Trophoblast cell (in vitro differentiated cells and primary cell): ENCODE measurements around the gene RARB.

Source experiments
- DNase-seq, 2 donors: peaks; one replicate each; pipeline ENCODE4 v3.0.0-alpha.2; 2016
- H2AFZ ChIP-seq: 2 replicates; pipeline ENCODE4 v1.6.1; 2013; ENCODE audit warnings: low read length, moderate library complexity, mild to moderate bottlenecking; ENCODE audit not compliant: insufficient read depth, poor library complexity
- H2AK5ac ChIP-seq: 2 replicates; pipeline ENCODE4 v1.6.1; 2013; ENCODE audit warnings: mild to moderate bottlenecking, low read length
- H2BK120ac ChIP-seq: 2 replicates; pipeline ENCODE4 v1.6.1; 2013; ENCODE audit warnings: low read length, mild to moderate bottlenecking, moderate library complexity; ENCODE audit not compliant: insufficient read depth, poor library complexity
- H2BK12ac ChIP-seq: 2 replicates; pipeline ENCODE4 v1.6.1; 2013; ENCODE audit warnings: mild to moderate bottlenecking, low read length, moderate library complexity
- H2BK5ac ChIP-seq: 2 replicates; pipeline ENCODE4 v1.6.1; 2013; ENCODE audit warnings: low read length, low read depth, moderate library complexity, mild to moderate bottlenecking; ENCODE audit not compliant: poor library complexity
- H3K14ac ChIP-seq: 2 replicates; pipeline ENCODE4 v1.6.1; 2013; ENCODE audit warnings: mild to moderate bottlenecking, low read length
- H3K18ac ChIP-seq: 2 replicates; pipeline ENCODE4 v1.6.1; 2013; ENCODE audit warnings: mild to moderate bottlenecking, low read length
- H3K23ac ChIP-seq: 2 replicates; pipeline ENCODE4 v1.6.1; 2013; ENCODE audit warnings: low read length
- H3K27ac ChIP-seq: 2 replicates; pipeline ENCODE4 v1.5.1; 2013; ENCODE audit warnings: low read depth, mild to moderate bottlenecking, inconsistent platforms, low read length, moderate library complexity
- H3K27me3 ChIP-seq: 2 replicates; pipeline ENCODE4 v1.6.1; 2013; ENCODE audit warnings: inconsistent platforms, mild to moderate bottlenecking, low read length, moderate library complexity; ENCODE audit not compliant: insufficient read depth
- H3K36me3 ChIP-seq, 2 experiments: 1 replicate in 1 of 2; 2 replicates in 1 of 2; pipeline ENCODE4 v1.6.1; 2013; ENCODE audit warnings: low read length in 2 of 2, mild to moderate bottlenecking in 2 of 2, moderate library complexity in 1 of 2; ENCODE audit not compliant: insufficient read depth in 2 of 2, control insufficient read depth in 1 of 2
- H3K4ac ChIP-seq: 2 replicates; pipeline ENCODE4 v1.6.1; 2013; ENCODE audit warnings: low read depth, mild to moderate bottlenecking, low read length, moderate library complexity
- H3K4me1 ChIP-seq, 2 experiments: 1 replicate in 1 of 2; 2 replicates in 1 of 2; pipeline ENCODE4 v1.6.1; 2013; ENCODE audit warnings: low read length in 2 of 2, mild to moderate bottlenecking in 2 of 2, moderate library complexity in 1 of 2; ENCODE audit not compliant: insufficient read depth in 2 of 2, control insufficient read depth in 1 of 2
- H3K4me2 ChIP-seq: 2 replicates; pipeline ENCODE4 v1.6.1; 2013; ENCODE audit warnings: inconsistent platforms, mild to moderate bottlenecking, low read length, moderate library complexity
- H3K4me3 ChIP-seq: 2 replicates; pipeline ENCODE4 v1.5.1; 2013; ENCODE audit warnings: mild to moderate bottlenecking, low read depth, low read length, inconsistent platforms
- H3K79me1 ChIP-seq: one replicate; pipeline ENCODE4 v1.6.1; 2013; ENCODE audit warnings: low read length
- H3K79me2 ChIP-seq: 2 replicates; pipeline ENCODE4 v1.6.1; 2013; ENCODE audit warnings: low read length, mild to moderate bottlenecking; ENCODE audit not compliant: control insufficient read depth, insufficient read depth, poor library complexity
- H3K9ac ChIP-seq: 2 replicates; pipeline ENCODE4 v1.6.1; 2013; ENCODE audit warnings: mild to moderate bottlenecking, low read length
- H3K9me3 ChIP-seq: 2 replicates; pipeline ENCODE4 v1.6.1; 2013; ENCODE audit warnings: low read depth, mild to moderate bottlenecking, control low read depth, inconsistent platforms, low read length; ENCODE audit not compliant: insufficient read depth
- H4K12ac ChIP-seq: 2 replicates; pipeline ENCODE4 v1.6.1; 2013; ENCODE audit warnings: low read depth, mild to moderate bottlenecking, low read length, moderate library complexity
- H4K8ac ChIP-seq: 2 replicates; pipeline ENCODE4 v1.6.1; 2013; ENCODE audit warnings: low read depth, mild to moderate bottlenecking, low read length, moderate library complexity
- H4K91ac ChIP-seq: one replicate; pipeline ENCODE4 v1.6.1; 2013; ENCODE audit warnings: low read depth, mild to moderate bottlenecking, low read length, moderate library complexity
- WGBS: extraction: QIAGEN DNeasy Blood & Tissue Kit; methylation state at CpG from one replicate; pipeline ENCODE4 v1.1.7; 2013; ENCODE audit warnings: missing lambda C conversion rate; ENCODE audit not compliant: insufficient read length, insufficient coverage; ENCODE audit errors: extremely low coverage; 5-methylcytosine and 5-hydroxymethylcytosine counted together

Gene RARB

DNA sequence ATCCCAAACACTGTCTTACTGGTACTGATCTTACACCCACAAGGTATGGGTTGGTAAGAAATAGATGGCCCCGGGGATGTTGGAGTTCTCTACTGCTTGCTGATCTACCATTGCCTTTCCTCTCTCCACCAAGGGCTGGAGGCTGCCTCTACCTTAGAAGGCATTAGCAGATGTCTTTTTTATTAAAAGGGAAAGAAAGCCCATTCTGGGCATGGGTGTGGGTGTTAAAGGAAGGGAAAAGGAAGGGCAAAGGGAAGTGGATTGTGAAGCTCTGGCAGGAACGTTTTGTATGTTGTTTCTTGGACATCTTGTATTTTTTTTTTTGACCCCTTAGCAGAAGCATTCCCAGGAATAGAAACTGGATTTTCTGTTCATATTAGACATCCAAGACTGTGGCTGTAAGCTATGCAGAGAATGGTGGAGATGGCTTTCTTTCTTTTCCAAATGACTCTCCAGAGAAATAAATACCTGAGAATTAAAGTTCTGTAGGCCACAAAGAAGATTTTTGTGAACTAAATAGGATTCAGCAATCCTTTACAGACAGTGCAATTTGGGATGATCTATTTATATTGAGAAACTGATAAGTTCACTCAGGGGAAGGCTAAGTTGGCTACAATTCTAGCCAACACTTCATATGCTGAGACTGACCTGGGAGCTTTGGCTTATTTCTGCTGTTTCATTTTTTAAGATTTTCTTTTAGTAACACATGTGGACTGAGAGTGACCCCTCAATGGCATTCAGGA lies 127.8 kb downstream of the RARB start:
- no peak overlapping the region for H3K14ac ChIP-seq
- no peaks in the 10 kb centered on the region for H3K27me3 ChIP-seq
- no peak overlapping the region for H2AFZ ChIP-seq
- no peak overlapping the region for H2BK5ac ChIP-seq
- no peaks in the 10 kb centered on the region for H3K9me3 ChIP-seq
- H4K8ac ChIP-seq, result no peak overlapping the region
- H3K23ac ChIP-seq, result no peak overlapping the region
- no peaks in the 10 kb centered on the region for H3K36me3 ChIP-seq
- H3K4ac ChIP-seq, result no peak overlapping the region
- H3K9ac ChIP-seq, result no peak overlapping the region
- H2BK12ac ChIP-seq, result no peak overlapping the region
- WGBS, result no CpG with 5 or more reads among the region's 2 CpGs
- DNase-seq, result no peak
- no peak overlapping the region for H2BK120ac ChIP-seq
- H2AK5ac ChIP-seq, result no peak overlapping the region
- H4K12ac ChIP-seq, result no peak overlapping the region
- H3K4me2 ChIP-seq, result no peak overlapping the region
- no peaks in the 10 kb centered on the region for H3K79me2 ChIP-seq
- no peak overlapping the region for H3K4me3 ChIP-seq
- H3K18ac ChIP-seq, result no peak overlapping the region
- no peak overlapping the region for H3K27ac ChIP-seq
- H3K79me1 ChIP-seq, result no peaks in the 10 kb centered on the region
- no peaks in the 10 kb centered on the region for H3K4me1 ChIP-seq
- no peak overlapping the region for H4K91ac ChIP-seq

GRCh38 chr3:25556447-25556846 lies 128.4 kb downstream of the RARB start:
- no CpG with 5 or more reads among the region's 1 CpG for WGBS
- Histone ChIP-seq H3K4me3 (no peak overlapping the region), H3K27ac (no peak overlapping the region)

DNA sequence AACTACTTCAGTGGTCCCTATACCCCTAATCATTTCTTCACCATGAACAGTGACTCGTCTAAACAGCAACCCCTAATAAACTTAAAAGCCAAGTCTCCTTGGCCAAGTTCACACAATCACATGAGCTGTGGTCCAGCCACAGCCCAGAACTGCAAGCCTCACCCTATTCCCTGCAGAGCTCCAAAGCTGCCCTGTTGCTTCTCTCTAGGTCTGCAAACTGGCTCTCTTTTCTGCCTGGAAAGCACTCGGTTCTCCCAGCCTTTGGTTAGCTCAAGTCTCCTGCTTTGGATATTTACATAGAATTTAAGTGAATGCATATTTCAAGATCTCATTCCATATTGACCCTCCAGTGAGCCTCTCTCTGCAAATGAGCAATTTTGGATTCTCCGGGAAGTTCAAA lies 129.6 kb downstream of the RARB start:
- Histone ChIP-seq H2BK5ac (no peak overlapping the region), H3K79me2 (no peaks in the 10 kb centered on the region), H4K8ac (no peak overlapping the region), H4K12ac (no peak overlapping the region), H3K4me1 (no peaks in the 10 kb centered on the region), H3K4ac (no peak overlapping the region), H2AK5ac (no peak overlapping the region), H4K91ac (no peak overlapping the region), H2BK12ac (no peak overlapping the region), H3K4me2 (no peak overlapping the region), H3K79me1 (no peaks in the 10 kb centered on the region), H3K23ac (no peak overlapping the region), H2AFZ (no peak overlapping the region), H3K4me3 (no peak overlapping the region), H3K9ac (no peak overlapping the region), H3K27ac (no peak overlapping the region), H3K9me3 (no peaks in the 10 kb centered on the region), H2BK120ac (no peak overlapping the region), H3K18ac (no peak overlapping the region), H3K27me3 (no peaks in the 10 kb centered on the region), H3K14ac (no peak overlapping the region), H3K36me3 (no peaks in the 10 kb centered on the region)
- WGBS, result no CpG with 5 or more reads among the region's 3 CpGs
- no peak for DNase-seq

More at GRCh38 chr3:25556447-25556846, 128.4 kb downstream of the RARB start:
- Histone ChIP-seq H3K79me1 (no peaks in the 10 kb centered on the region), H3K9me3 (no peaks in the 10 kb centered on the region), H2AFZ (no peak overlapping the region), H4K91ac (no peak overlapping the region), H2BK5ac (no peak overlapping the region), H2AK5ac (no peak overlapping the region), H3K18ac (no peak overlapping the region), H3K23ac (no peak overlapping the region), H3K79me2 (no peaks in the 10 kb centered on the region), H3K9ac (no peak overlapping the region), H3K27me3 (no peaks in the 10 kb centered on the region), H3K14ac (no peak overlapping the region), H2BK12ac (no peak overlapping the region), H3K4me1 (no peaks in the 10 kb centered on the region), H3K4ac (no peak overlapping the region), H4K12ac (no peak overlapping the region), H2BK120ac (no peak overlapping the region), H3K36me3 (no peaks in the 10 kb centered on the region), H3K4me2 (no peak overlapping the region), H4K8ac (no peak overlapping the region)
- DNase-seq, result no peak

DNA sequence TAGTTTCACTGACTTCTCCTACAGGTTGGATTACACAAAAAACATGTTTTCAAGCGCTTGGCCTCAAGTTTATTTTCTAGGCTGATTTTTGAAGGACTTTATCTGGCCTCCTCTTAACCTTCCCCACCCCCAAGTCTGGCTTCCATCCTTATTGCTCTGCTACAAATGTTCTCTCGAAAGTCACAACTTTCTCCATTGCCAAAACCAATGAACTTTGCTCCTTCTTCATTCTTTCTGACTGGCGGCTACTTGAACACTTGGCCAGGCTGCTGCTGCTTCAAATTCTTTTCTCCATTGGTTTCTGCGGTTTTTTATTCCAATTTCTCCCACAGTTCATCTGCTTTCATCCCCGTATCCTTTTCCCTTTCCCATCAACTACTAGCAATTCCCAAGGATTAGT lies 130.1 kb downstream of the RARB start:
- Histone ChIP-seq H3K23ac (no peak overlapping the region), H2AFZ (no peak overlapping the region), H3K79me2 (no peaks in the 10 kb centered on the region), H3K79me1 (no peaks in the 10 kb centered on the region), H3K4me3 (no peak overlapping the region), H2AK5ac (no peak overlapping the region), H4K8ac (no peak overlapping the region), H2BK5ac (no peak overlapping the region), H3K14ac (no peak overlapping the region), H3K27me3 (no peaks in the 10 kb centered on the region), H2BK12ac (no peak overlapping the region), H3K4ac (no peak overlapping the region), H3K9ac (no peak overlapping the region), H2BK120ac (no peak overlapping the region), H3K36me3 (no peaks in the 10 kb centered on the region), H3K9me3 (no peaks in the 10 kb centered on the region), H3K27ac (no peak overlapping the region), H3K4me2 (no peak overlapping the region), H4K12ac (no peak overlapping the region), H3K4me1 (no peaks in the 10 kb centered on the region), H4K91ac (no peak overlapping the region), H3K18ac (no peak overlapping the region)
- DNase-seq, result no peak
- whole genome bisulfite sequencing, result no CpG with 5 or more reads among the region's 5 CpGs
